OCI-LY7 (cell line): Measurements from ENCODE around the gene FRZB. TPM values are rescaled to one million over a fixed set of nuclear protein-coding genes. Genes with fewer than 3 reads are reported as not detected.

Source experiments
- BruUV-seq: library from RNA; stranded (reverse); fragments of 400-500 nt; replicated peaks from 2 replicates; lab custom pipeline; 2021; lab: Mats Ljungman, UMichigan
- CTCF ChIA-PET: fragments of 300-600 bp; sonication (Branson Sonifier 250); formaldehyde crosslinking; loops from one replicate; lab custom pipeline; 2022; ENCODE audit warnings: antibody characterized with exemption; ENCODE audit not compliant: unreplicated experiment; lab: Charles Lee
- POLR2A ChIA-PET: fragments of 300-600 bp; sonication (Branson Sonifier 250); formaldehyde crosslinking; loops from one replicate; lab custom pipeline; 2022; ENCODE audit warnings: antibody characterized with exemption; lab: Charles Lee
- DNase-seq: peaks from one replicate; pipeline ENCODE4 v3.0.0-alpha.2; 2015; ENCODE audit warnings: low spot score
- H2AFZ ChIP-seq: fragments of 200-600 bp; sonication (generic), shearing (Covaris generic); 2 replicates; pipeline ENCODE4 v1.6.1; 2014; ENCODE audit warnings: mild to moderate bottlenecking, antibody characterized with exemption, low read length, moderate library complexity
- H3K27ac ChIP-seq: fragments of 200-600 bp; sonication (generic); 2 replicates; pipeline ENCODE4 v1.5.1; 2014; ENCODE audit warnings: mixed run types, low read depth, mild to moderate bottlenecking, moderate library complexity, low read length, inconsistent platforms; ENCODE audit not compliant: poor library complexity, severe bottlenecking
- H3K36me3 ChIP-seq: fragments of 200-600 bp; sonication (generic); 2 replicates; pipeline ENCODE4 v1.6.1; 2014; ENCODE audit warnings: mild to moderate bottlenecking, antibody characterized with exemption, low read length, moderate library complexity, mixed read lengths; ENCODE audit not compliant: insufficient read depth
- H3K4me1 ChIP-seq: fragments of 200-600 bp; sonication (generic); 2 replicates; pipeline ENCODE4 v1.5.1; 2014; ENCODE audit warnings: mild to moderate bottlenecking, low read length; ENCODE audit not compliant: insufficient read depth, poor library complexity, severe bottlenecking
- H3K4me2 ChIP-seq: fragments of 200-600 bp; sonication (generic); 2 replicates; pipeline ENCODE4 v1.6.1; 2014; ENCODE audit warnings: mild to moderate bottlenecking, low read length
- H3K4me3 ChIP-seq: fragments of 200-600 bp; sonication (generic); 2 replicates; pipeline ENCODE4 v1.5.1; 2014; ENCODE audit warnings: mild to moderate bottlenecking, low read depth, low read length; ENCODE audit not compliant: poor library complexity, severe bottlenecking
- H3K79me2 ChIP-seq: fragments of 200-600 bp; sonication (generic); 2 replicates; pipeline ENCODE4 v1.6.1; 2016; ENCODE audit warnings: low read depth, mild to moderate bottlenecking, low read length, moderate library complexity, mixed read lengths; ENCODE audit not compliant: insufficient read depth
- H3K9me2 ChIP-seq: fragments of 200-600 bp; sonication (generic); 2 replicates; pipeline ENCODE4 v1.6.1; 2016; ENCODE audit warnings: mild to moderate bottlenecking, low read length, mixed read lengths; ENCODE audit not compliant: insufficient read depth
- H3K9me3 ChIP-seq: fragments of 200-600 bp; sonication (generic); 2 replicates; pipeline ENCODE4 v1.6.1; 2014; ENCODE audit warnings: mild to moderate bottlenecking, mixed run types, low read length, mixed read lengths
- H4K20me1 ChIP-seq: fragments of 200-600 bp; sonication (generic); 2 replicates; pipeline ENCODE4 v1.6.1; 2014; ENCODE audit warnings: mild to moderate bottlenecking, antibody characterized with exemption, low read length, moderate library complexity, mixed read lengths; ENCODE audit not compliant: insufficient read depth
- CTCF ChIP-seq: fragments of 200-600 bp; sonication (generic); conservative IDR thresholded peaks from 2 replicates; pipeline ENCODE4 v1.5.1; 2014; ENCODE audit warnings: mild to moderate bottlenecking, antibody characterized with exemption, low read length, moderate library complexity, mixed read lengths
- EZH2phosphoT487 ChIP-seq: fragments of 200-600 bp; sonication (generic); IDR thresholded peaks from 2 replicates; pipeline ENCODE4 v1.6.1; 2018; ENCODE audit warnings: low read depth, borderline replicate concordance, mild to moderate bottlenecking, mixed run types, antibody characterized with exemption, low read length, moderate library complexity, mixed read lengths
- intact Hi-C: fragments of 100-400 bp; cut with micrococcal nuclease; formaldehyde crosslinking; loops from one replicate; pipeline ENCODE4 v1.10.0; 2022; ENCODE audit not compliant: unreplicated experiment
- total RNA-seq, 2 experiments: library from RNA; depleted of rRNA in 1 of 2; stranded (reverse); fragments of >200 nt in 1 of 2; shearing (Covaris generic) in 1 of 2; gene quantifications; 2 replicates each; pipeline ENCODE4 v1.2.3, GENCODE V29; 2014 to 2022

The FRZB gene
- total RNA-seq, 2 experiments from 2014 or later, result not detected

- CTCF ChIA-PET, result no interaction called here
- Histone ChIP-seq H3K9me3 (no peaks in the 10 kb centered on the region), H3K9me2 (no peaks in the 10 kb centered on the region), H3K4me3 (no peak overlapping the region), H2AFZ (no peak overlapping the region), H4K20me1 (no peaks in the 10 kb centered on the region), H3K27ac (no peak overlapping the region), H3K4me1 (no peaks in the 10 kb centered on the region), H3K79me2 (no peaks in the 10 kb centered on the region), H3K36me3 (no peaks in the 10 kb centered on the region), H3K4me2 (no peak overlapping the region)
- TF ChIP-seq EZH2phosphoT487 (no peak), CTCF (no peak)
- DNase-seq, result no peak
- POLR2A ChIA-PET, result interaction anchor here (0.5 to 0.7 kb wide), 2 partner anchors 11 to 15 kb away, joined by 3 to 4 read pairs; no protein-coding TSS in a partner anchor
- BruUV-seq, result no TSS peak
- intact Hi-C loops, result no loop called here
Observed at GRCh38 chr2:182816866-182817265, 49.6 kb downstream of the FRZB start.

- H3K79me2 ChIP-seq, result no peaks in the 10 kb centered on the region
- no peak for DNase-seq
- no peak overlapping the region for H2AFZ ChIP-seq
- no peaks in the 10 kb centered on the region for H3K36me3 ChIP-seq
- H3K4me1 ChIP-seq, result no peaks in the 10 kb centered on the region
- CTCF ChIA-PET, result no interaction called here
- H3K27ac ChIP-seq, result no peak overlapping the region
- POLR2A ChIA-PET, result no interaction called here
- no peak overlapping the region for H3K4me3 ChIP-seq
- H3K9me2 ChIP-seq, result no peaks in the 10 kb centered on the region
- H3K4me2 ChIP-seq, result no peak overlapping the region
- no peaks in the 10 kb centered on the region for H3K9me3 ChIP-seq
- TF ChIP-seq EZH2phosphoT487 (no peak), CTCF (no peak)
- BruUV-seq, result no TSS peak
- no peaks in the 10 kb centered on the region for H4K20me1 ChIP-seq
- intact Hi-C loops, result no loop called here
Observed at GRCh38 chr2:182814804-182815203, 51.6 kb downstream of the FRZB start.

GRCh38 chr2:182814380-182814779 is 52.1 kb downstream of the FRZB start:
- Histone ChIP-seq H3K4me1 (no peaks in the 10 kb centered on the region), H3K9me3 (no peaks in the 10 kb centered on the region), H3K4me2 (no peak overlapping the region), H4K20me1 (no peaks in the 10 kb centered on the region), H3K4me3 (no peak overlapping the region), H3K36me3 (no peaks in the 10 kb centered on the region), H2AFZ (no peak overlapping the region), H3K79me2 (no peaks in the 10 kb centered on the region), H3K27ac (no peak overlapping the region), H3K9me2 (no peaks in the 10 kb centered on the region)
- no peak for TF ChIP-seq EZH2phosphoT487
- TF ChIP-seq CTCF, result no peak
- intact Hi-C loops, result no loop called here
- CTCF ChIA-PET, result no interaction called here
- POLR2A ChIA-PET, result no interaction called here
- no TSS peak for BruUV-seq
- DNase-seq, result no peak
